HEK293 (cell line): ENCODE measurements around the gene GNB5.

Source experiments
- CTCF ChIA-PET: fragments of 350-600 bp; formaldehyde crosslinking; extraction: SDS; loops from one replicate; lab custom pipeline; 2021; ENCODE audit warnings: antibody characterized with exemption; lab: Yijun Ruan, JAX
- POLR2A ChIA-PET: fragments of 300-600 bp; formaldehyde crosslinking; extraction: SDS; loops from one replicate; lab custom pipeline; 2020; ENCODE audit warnings: antibody characterized with exemption, inconsistent platforms; lab: Yijun Ruan, JAX
- H3K27ac ChIP-seq: fragments of 200-500 bp; sonication (Bioruptor generic); 2 replicates; pipeline ENCODE4 v1.5.1; 2014; ENCODE audit warnings: low read depth, low read length, control low read depth, inconsistent platforms; ENCODE audit errors: extremely low read depth
- H3K36me3 ChIP-seq, 2 experiments: fragments of 200-500 bp in 1 of 2; sonication (Bioruptor generic) in 1 of 2; 1 replicate in 1 of 2; 2 replicates in 1 of 2; pipeline ENCODE4 v1.5.1; 2014 to 2017; ENCODE audit warnings: inconsistent platforms in 2 of 2, low read length in 2 of 2; ENCODE audit not compliant: control insufficient read depth in 2 of 2, insufficient read depth in 1 of 2
- H3K4me1 ChIP-seq: fragments of 200-500 bp; sonication (Bioruptor generic); 2 replicates; pipeline ENCODE4 v1.5.1; 2014; ENCODE audit warnings: mild to moderate bottlenecking, low read length, inconsistent platforms; ENCODE audit not compliant: control insufficient read depth, insufficient read depth
- H3K4me3 ChIP-seq: 2 replicates; pipeline ENCODE4 v1.5.1; 2011; ENCODE audit warnings: low read depth, mild to moderate bottlenecking, control low read depth, low read length, moderate library complexity
- H3K9me3 ChIP-seq: fragments of 200-500 bp; sonication (Bioruptor generic); 2 replicates; pipeline ENCODE4 v1.5.1; 2014; ENCODE audit warnings: low read depth, low read length, inconsistent platforms; ENCODE audit not compliant: control insufficient read depth, insufficient read depth
- CTCF ChIP-seq: fragments of 450-650 bp; formaldehyde crosslinking; IDR thresholded peaks from 2 replicates; pipeline ENCODE4 v1.5.1; 2016; ENCODE audit warnings: missing biosample characterization, missing genetic modification characterization
- GFI1B ChIP-seq: fragments of 450-650 bp; formaldehyde crosslinking; IDR thresholded peaks from 2 replicates; pipeline ENCODE4 v1.5.1; 2016; ENCODE audit warnings: missing biosample characterization, missing genetic modification characterization
- MEIS1 ChIP-seq: sonication (generic); formaldehyde crosslinking; IDR thresholded peaks from 2 replicates; pipeline ENCODE4 v1.8.1; 2022; ENCODE audit warnings: missing genetic modification reagents, mild to moderate bottlenecking, borderline replicate concordance
- PATZ1 ChIP-seq: fragments of 450-650 bp; formaldehyde crosslinking; IDR thresholded peaks from 2 replicates; pipeline ENCODE4 v1.5.1; 2016; ENCODE audit warnings: missing biosample characterization, missing genetic modification characterization
- TSHZ1 ChIP-seq: fragments of 450-650 bp; formaldehyde crosslinking; IDR thresholded peaks from 2 replicates; pipeline ENCODE4 v1.5.1; 2016; ENCODE audit warnings: missing biosample characterization, missing genetic modification characterization, borderline replicate concordance
- ZNF148 ChIP-seq: fragments of 450-650 bp; formaldehyde crosslinking; IDR thresholded peaks from 2 replicates; pipeline ENCODE4 v1.5.0; 2017; ENCODE audit warnings: missing biosample characterization, missing genetic modification characterization, borderline replicate concordance
- ZNF157 ChIP-seq: fragments of 450-650 bp; formaldehyde crosslinking; IDR thresholded peaks from 2 replicates; pipeline ENCODE4 v1.5.1; 2016; ENCODE audit warnings: missing biosample characterization, missing genetic modification characterization
- ZNF214 ChIP-seq: fragments of 450-650 bp; formaldehyde crosslinking; IDR thresholded peaks from 2 replicates; pipeline ENCODE4 v1.5.1; 2017; ENCODE audit warnings: missing biosample characterization, mild to moderate bottlenecking, missing genetic modification characterization, borderline replicate concordance
- ZNF221 ChIP-seq: fragments of 450-650 bp; formaldehyde crosslinking; IDR thresholded peaks from 2 replicates; pipeline ENCODE4 v1.5.1; 2017; ENCODE audit warnings: missing biosample characterization, missing genetic modification characterization, borderline replicate concordance
- ZNF280D ChIP-seq: fragments of 450-650 bp; formaldehyde crosslinking; IDR thresholded peaks from 2 replicates; pipeline ENCODE4 v1.5.1; 2016; ENCODE audit warnings: missing biosample characterization, missing genetic modification characterization
- ZNF311 ChIP-seq: fragments of 450-650 bp; formaldehyde crosslinking; IDR thresholded peaks from 2 replicates; pipeline ENCODE4 v1.5.1; 2017; ENCODE audit warnings: missing biosample characterization, missing genetic modification characterization, borderline replicate concordance
- ZNF362 ChIP-seq: fragments of 450-650 bp; formaldehyde crosslinking; IDR thresholded peaks from 2 replicates; pipeline ENCODE4 v1.5.1; 2016; ENCODE audit warnings: missing biosample characterization, missing genetic modification characterization
- ZNF394 ChIP-seq: fragments of 450-650 bp; formaldehyde crosslinking; IDR thresholded peaks from 2 replicates; pipeline ENCODE4 v1.5.1; 2016; ENCODE audit warnings: missing biosample characterization, missing genetic modification characterization, mild to moderate bottlenecking, moderate library complexity, borderline replicate concordance
- ZNF610 ChIP-seq: fragments of 450-650 bp; formaldehyde crosslinking; IDR thresholded peaks from 2 replicates; pipeline ENCODE4 v1.5.1; 2016; ENCODE audit warnings: missing biosample characterization, missing genetic modification characterization, borderline replicate concordance
- ZNF658 ChIP-seq: fragments of 450-650 bp; formaldehyde crosslinking; IDR thresholded peaks from 2 replicates; pipeline ENCODE4; 2016; ENCODE audit warnings: missing biosample characterization, missing genetic modification characterization
- ZNF777 ChIP-seq: fragments of 450-650 bp; formaldehyde crosslinking; IDR thresholded peaks from 2 replicates; pipeline ENCODE4 v1.5.1; 2017; ENCODE audit warnings: missing biosample characterization, missing genetic modification characterization, borderline replicate concordance
- ZNF837 ChIP-seq: fragments of 450-650 bp; formaldehyde crosslinking; IDR thresholded peaks from 2 replicates; pipeline ENCODE4 v1.5.1; 2016; ENCODE audit warnings: missing biosample characterization, missing genetic modification characterization

Gene GNB5

GRCh38 chr15:52080031-52080430 lies 111.2 kb downstream of the GNB5 start:
- no peak overlapping the region for H3K27ac ChIP-seq
- ChIA-PET CTCF (interaction anchor here (0.6 to 2.9 kb wide), 7 partner anchors 12 to 190 kb away, joined by 3 to 22 read pairs (median 4); no protein-coding TSS in a partner anchor), POLR2A (no interaction called here)
- no peaks in the 10 kb centered on the region for H3K4me1 ChIP-seq
- H3K4me3 ChIP-seq: no peak overlapping the region
- H3K36me3 ChIP-seq: no peaks in the 10 kb centered on the region
- H3K9me3 ChIP-seq: no peaks in the 10 kb centered on the region
- TF ChIP-seq ZNF221 (tag by site-specific recombination) (no peak), ZNF362 (tag by site-specific recombination) (0 out of 2 replicates have a peak, but pooled peaks have one; percentile 25), ZNF658 (no peak)

- Histone ChIP-seq H3K27ac (no peak overlapping the region), H3K36me3 (no peaks in the 10 kb centered on the region), H3K9me3 (no peaks in the 10 kb centered on the region), H3K4me3 (no peak overlapping the region), H3K4me1 (no peaks in the 10 kb centered on the region)
- CTCF ChIA-PET: interaction anchor here (0.5 to 2.9 kb wide), 25 partner anchors 11 to 429 kb away, joined by 3 to 22 read pairs (median 4); no protein-coding TSS in a partner anchor
- POLR2A ChIA-PET: interaction anchor here (0.6 to 1.1 kb wide), 2 partner anchors 107 to 1835 kb away, joined by 3 to 4 read pairs; partner anchors contain the start of gene LEO1
- TF ChIP-seq ZNF311 (tag by site-specific recombination) (no peak), CTCF (tag by site-specific recombination) (peak; percentile 40), ZNF394 (no peak), PATZ1 (tag by site-specific recombination) (no peak), GFI1B (peak; percentile 25; the same call in 1 of the 2 replicates), TSHZ1 (no peak), ZNF157 (no peak), ZNF610 (peak; percentile 63; the same call in 1 of the 2 replicates), ZNF280D (tag by site-specific recombination) (no peak), ZNF214 (no peak), ZNF777 (tag by site-specific recombination) (no peak), ZNF837 (tag by site-specific recombination) (no peak), ZNF148 (tag by site-specific recombination) (no peak), MEIS1 (CRISPR knock-in tag) (no peak)
These were observed 112.1 kb downstream of the GNB5 start for GRCh38 chr15:52078876-52079700.
